Measurements from ENCODE around the gene CHST11. TPM values are rescaled to one million over a fixed set of nuclear protein-coding genes. Genes with fewer than 3 reads are reported as not detected.

CHST11 gene
- polyA plus RNA-seq, 5 donors = 8.6 to 17.1 (median 14.4) TPM

- DNase-seq = no peak
These were observed 235.2 kb downstream of the CHST11 start for GRCh38 chr12:104691721-104692556.

- no peak for DNase-seq
These were observed 235.9 kb downstream of the CHST11 start for GRCh38 chr12:104692557-104693218.

GRCh38 chr12:104693493-104693892 lies 236.7 kb downstream of the CHST11 start:
- no peak for DNase-seq

DNA sequence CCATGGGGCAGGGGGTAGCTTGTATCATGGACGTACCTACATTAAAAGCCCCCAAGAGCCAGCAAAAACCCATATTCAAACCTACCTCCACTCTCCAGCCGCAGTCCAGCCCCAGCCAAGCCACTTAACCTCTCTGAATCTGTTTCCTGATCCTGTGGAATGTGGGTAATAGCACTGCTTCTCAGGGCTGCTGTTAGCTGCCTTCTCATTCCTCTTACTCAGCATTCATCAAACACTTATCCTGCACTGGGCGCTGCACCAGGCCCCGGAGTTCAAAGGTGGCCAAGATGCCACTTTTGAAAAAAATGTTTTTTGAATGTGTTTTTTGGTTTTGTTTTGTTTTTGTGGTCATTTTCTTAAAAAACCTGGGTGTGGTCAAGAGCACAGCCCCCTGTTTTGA lies 237.4 kb downstream of the CHST11 start:
- no peak for DNase-seq

GRCh38 chr12:104694711-104695110 lies 238.0 kb downstream of the CHST11 start:
- DNase-seq = no peak

- DNase-seq = no peak
These were observed 238.9 kb downstream of the CHST11 start for GRCh38 chr12:104695453-104696148.

- no peak for DNase-seq
These were observed 240.4 kb downstream of the CHST11 start for GRCh38 chr12:104697186-104697585.

DNA sequence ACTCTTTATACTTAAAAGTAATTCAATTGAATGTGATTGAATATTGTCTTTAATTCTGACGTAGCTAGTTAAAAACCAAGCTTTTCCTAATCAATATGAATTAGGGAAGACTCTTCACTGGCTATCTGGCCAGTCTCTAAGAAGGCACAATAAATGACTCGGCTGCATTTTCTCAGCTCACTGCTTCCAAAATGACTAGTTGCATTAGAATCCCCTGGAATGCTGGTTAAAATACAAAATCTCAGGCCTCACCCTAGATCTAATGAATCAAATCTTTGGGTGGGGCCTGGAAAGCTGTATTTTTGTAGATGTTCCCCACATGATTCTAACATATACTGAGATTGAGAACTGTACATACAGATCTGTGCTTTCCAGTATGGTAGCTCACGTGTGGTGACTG lies 242.1 kb downstream of the CHST11 start:
- no peak for DNase-seq

GRCh38 chr12:104699489-104700190 lies 242.9 kb downstream of the CHST11 start:
- no peak for DNase-seq

GRCh38 chr12:104700324-104700723 lies 243.6 kb downstream of the CHST11 start:
- no peak for DNase-seq

- no peak for DNase-seq
These were observed 244.6 kb downstream of the CHST11 start for GRCh38 chr12:104701301-104701700.

GRCh38 chr12:104701756-104702155 lies 245.0 kb downstream of the CHST11 start:
- no peak for DNase-seq

- DNase-seq = peak in 1 of 2 donors; percentile 38
These were observed 245.9 kb downstream of the CHST11 start for GRCh38 chr12:104702565-104703139.

GRCh38 chr12:104703372-104703771 lies 246.6 kb downstream of the CHST11 start:
- DNase-seq = no peak

- DNase-seq = no peak
These were observed 247.6 kb downstream of the CHST11 start for GRCh38 chr12:104704224-104704779.

DNA sequence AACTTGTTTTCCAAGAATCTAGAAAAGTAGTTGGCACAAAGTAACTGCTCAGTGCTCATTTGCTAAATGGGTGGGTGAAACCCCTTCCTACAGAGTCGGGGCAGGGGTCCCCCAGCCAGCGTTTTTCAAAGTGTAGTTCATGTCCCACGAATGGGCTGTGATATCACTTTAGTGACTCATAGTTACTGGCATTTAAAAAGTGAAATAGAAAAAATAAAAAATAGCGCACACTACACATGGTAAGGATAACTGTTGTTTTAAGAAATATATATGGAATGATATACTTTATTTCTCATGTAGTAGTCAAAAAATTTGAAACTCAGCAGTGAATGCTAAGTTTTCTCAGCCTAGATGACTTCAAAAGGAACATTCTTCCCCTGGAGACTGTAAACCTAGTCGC lies 250.4 kb downstream of the CHST11 start:
- DNase-seq = no peak

DNA sequence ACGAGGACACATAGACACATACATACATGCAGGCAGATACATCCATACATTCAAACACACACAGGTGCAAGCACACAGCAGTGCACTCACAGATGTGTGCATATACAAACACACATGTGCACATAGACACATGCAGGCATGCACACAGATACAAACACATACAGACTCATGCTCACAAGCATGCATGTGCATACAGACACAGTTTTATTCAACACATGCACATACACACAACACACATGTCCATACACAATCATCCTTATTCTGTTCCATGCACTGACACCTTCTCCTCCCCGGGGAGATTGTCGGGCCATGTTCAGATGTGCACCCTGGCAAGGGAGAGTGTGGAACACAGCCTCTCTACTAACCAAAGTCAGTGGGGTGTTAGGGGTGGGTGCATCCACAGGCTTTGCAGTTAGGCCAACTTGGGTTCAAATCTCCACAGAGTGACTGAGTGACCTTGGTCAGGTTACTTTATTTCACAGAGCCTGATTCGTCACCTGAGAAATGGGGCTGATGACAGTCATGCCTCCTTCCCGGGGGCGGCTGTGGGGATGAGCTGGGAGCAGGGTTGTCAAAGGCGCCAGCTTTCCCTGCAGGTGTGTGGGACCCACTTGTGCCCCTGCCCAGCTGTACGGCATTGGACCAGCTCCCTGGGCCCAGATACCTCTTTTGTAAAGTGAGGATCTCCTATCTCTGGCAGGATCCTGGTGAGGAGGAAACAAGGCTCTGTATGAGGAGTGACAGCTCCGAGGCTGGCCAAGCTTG lies 251.2 kb downstream of the CHST11 start:
- DNase-seq = no peak

GRCh38 chr12:104708891-104709290 lies 252.1 kb downstream of the CHST11 start:
- no peak for DNase-seq

DNA sequence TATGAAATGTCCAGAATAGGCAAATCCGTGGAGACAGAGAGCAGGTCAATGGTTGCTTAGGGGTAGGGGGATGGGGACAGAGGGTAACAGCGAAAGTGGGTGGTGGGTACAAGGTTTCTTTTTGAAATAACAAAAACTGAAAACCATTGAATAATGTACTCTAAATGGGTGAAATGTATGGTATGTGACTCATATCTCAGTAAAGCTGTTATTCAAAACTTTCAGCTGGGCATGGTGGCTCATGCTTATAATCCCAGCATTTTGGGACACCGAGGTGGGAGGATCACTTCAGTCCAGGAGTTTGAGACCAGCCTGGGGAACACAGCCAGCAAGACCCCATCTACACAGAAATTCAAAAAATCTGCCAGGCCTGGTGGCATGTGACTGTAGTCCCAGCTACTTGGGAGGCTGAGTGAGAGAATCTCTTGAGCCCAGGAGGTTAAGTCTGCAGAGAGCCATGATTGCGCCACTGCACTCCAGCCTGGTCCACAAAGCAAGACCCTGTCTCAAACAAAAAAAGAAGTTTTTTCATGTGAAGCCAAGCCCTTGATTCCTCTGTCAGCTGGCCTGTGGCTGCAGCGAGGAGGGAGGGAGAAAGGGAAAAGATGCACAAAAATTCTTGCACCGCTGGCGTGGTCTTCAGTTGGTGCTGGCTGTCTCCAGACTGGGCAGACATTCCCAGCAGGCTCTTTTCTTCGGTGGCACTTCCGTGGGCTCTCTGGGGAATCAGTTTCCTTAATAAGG lies 253.1 kb downstream of the CHST11 start:
- no peak for DNase-seq

Data from right lung (tissue), 5 donors.